Natural killer cell (primary cell): ENCODE results near the gene TMEM87B. TPM values are rescaled to one million over a fixed set of nuclear protein-coding genes. Genes with fewer than 3 reads are reported as not detected.

ENCODE experiments used
- ATAC-seq, 3 donors: fragments of 150-1000 bp in 2 of 3; fragments of 200-7000 bp in 1 of 3; cut with Tn5 transposase; 1 replicate in 1 of 3; 2 replicates in 2 of 3; pipeline ENCODE4 v1.10.0; 2021; ENCODE audit warnings: mild to moderate bottlenecking in 2 of 3, moderate library complexity in 2 of 3
- DNase-seq, 2 donors: peaks; one replicate each; pipeline versions ENCODE4 v3.0.0 to v3.0.0-alpha.2; 2013 to 2021; ENCODE audit warnings: mixed read lengths in 1 of 2
- H3K27ac ChIP-seq: one replicate; pipeline ENCODE4 v1.5.1; 2013; ENCODE audit warnings: mild to moderate bottlenecking, low read length
- H3K27me3 ChIP-seq: one replicate; pipeline ENCODE4 v1.6.1; 2013; ENCODE audit warnings: low read length; ENCODE audit not compliant: control insufficient read depth, insufficient read depth
- H3K36me3 ChIP-seq: one replicate; pipeline ENCODE4 v1.6.1; 2013; ENCODE audit warnings: low read length; ENCODE audit not compliant: control insufficient read depth, insufficient read depth
- H3K4me1 ChIP-seq: one replicate; pipeline ENCODE4 v1.6.1; 2013; ENCODE audit warnings: low read length; ENCODE audit not compliant: control insufficient read depth, insufficient read depth
- H3K4me3 ChIP-seq: one replicate; pipeline ENCODE4 v1.5.1; 2013; ENCODE audit warnings: low read length
- H3K9me3 ChIP-seq: one replicate; pipeline ENCODE4 v1.6.1; 2013; ENCODE audit warnings: low read length; ENCODE audit not compliant: control insufficient read depth, insufficient read depth
- H3K27ac Mint-ChIP-seq, 2 donors: one replicate each; pipeline ENCODE4 v1.8.0; 2022; ENCODE audit warnings: mild to moderate bottlenecking in 2 of 2, mixed read lengths in 2 of 2, moderate library complexity in 1 of 2
- H3K27me3 Mint-ChIP-seq, 2 donors: one replicate each; pipeline ENCODE4 v1.8.0; 2022; ENCODE audit warnings: low read depth in 2 of 2, mixed read lengths in 2 of 2
- H3K36me3 Mint-ChIP-seq: one replicate; pipeline ENCODE4 v1.8.0; 2022; ENCODE audit warnings: mixed read lengths
- H3K4me1 Mint-ChIP-seq, 2 donors: one replicate each; pipeline ENCODE4 v1.8.0; 2022; ENCODE audit warnings: mixed read lengths in 2 of 2
- H3K4me3 Mint-ChIP-seq: one replicate; pipeline ENCODE4 v1.8.0; 2022; ENCODE audit warnings: mild to moderate bottlenecking, moderate library complexity, mixed read lengths
- H3K9me3 Mint-ChIP-seq, 2 donors: one replicate each; pipeline ENCODE4 v1.8.0; 2022; ENCODE audit warnings: mixed read lengths in 2 of 2
- WGBS: methylation state at CpG from one replicate; pipeline ENCODE4 v1.1.7; 2013; ENCODE audit warnings: missing lambda C conversion rate; ENCODE audit not compliant: insufficient coverage; 5-methylcytosine and 5-hydroxymethylcytosine counted together
- intact Hi-C: fragments of 100-400 bp; cut with micrococcal nuclease; formaldehyde crosslinking; loops from one replicate; pipeline ENCODE4 v1.14.2; 2022
- total RNA-seq, 4 donors: library from RNA; stranded (reverse); fragments of 120-200 nt in 1 of 4; gene quantifications; one replicate each; pipeline versions ENCODE4 v1.2.3 to v1.2.4, GENCODE V29; 2013 to 2022
- TF ChIP-seq, protein P1 (sequence below): fragments of 200-600 bp; IDR thresholded peaks from one replicate; pipeline ENCODE4 v1.8.0; 2022; ENCODE audit warnings: antibody characterized with exemption

TMEM87B gene
- total RNA-seq, 3 donors from 2014 or later (not counting 1 experiment from before 2014, with no cell fraction given), result 9.6 to 15.7 (median 13.6) TPM

GRCh38 chr2:112147382-112148168 is 92.5 kb downstream of the TMEM87B start:
- Mint-ChIP-seq H3K9me3 (no peaks in the 10 kb centered on the region), H3K27me3 (peaks cover 8 to 11% of the 10 kb centered on the region in 2 donors), H3K4me1 (no peaks in the 10 kb centered on the region), H3K36me3 (no peaks in the 10 kb centered on the region), H3K4me3 (no peak overlapping the region), H3K27ac (no peak overlapping the region)
- ATAC-seq (no peak), DNase-seq (no peak)
- H3K27me3 ChIP-seq, result no peaks in the 10 kb centered on the region
- 91% methylated on average over 14 of the region's 17 CpGs for WGBS
- H3K36me3 ChIP-seq, result no peaks in the 10 kb centered on the region
- H3K4me3 ChIP-seq, result no peak overlapping the region
- intact Hi-C loops, result no loop called here
- no peaks in the 10 kb centered on the region for H3K4me1 ChIP-seq
- no peak overlapping the region for H3K27ac ChIP-seq
- no peaks in the 10 kb centered on the region for H3K9me3 ChIP-seq
- TF ChIP-seq, protein P1, sequence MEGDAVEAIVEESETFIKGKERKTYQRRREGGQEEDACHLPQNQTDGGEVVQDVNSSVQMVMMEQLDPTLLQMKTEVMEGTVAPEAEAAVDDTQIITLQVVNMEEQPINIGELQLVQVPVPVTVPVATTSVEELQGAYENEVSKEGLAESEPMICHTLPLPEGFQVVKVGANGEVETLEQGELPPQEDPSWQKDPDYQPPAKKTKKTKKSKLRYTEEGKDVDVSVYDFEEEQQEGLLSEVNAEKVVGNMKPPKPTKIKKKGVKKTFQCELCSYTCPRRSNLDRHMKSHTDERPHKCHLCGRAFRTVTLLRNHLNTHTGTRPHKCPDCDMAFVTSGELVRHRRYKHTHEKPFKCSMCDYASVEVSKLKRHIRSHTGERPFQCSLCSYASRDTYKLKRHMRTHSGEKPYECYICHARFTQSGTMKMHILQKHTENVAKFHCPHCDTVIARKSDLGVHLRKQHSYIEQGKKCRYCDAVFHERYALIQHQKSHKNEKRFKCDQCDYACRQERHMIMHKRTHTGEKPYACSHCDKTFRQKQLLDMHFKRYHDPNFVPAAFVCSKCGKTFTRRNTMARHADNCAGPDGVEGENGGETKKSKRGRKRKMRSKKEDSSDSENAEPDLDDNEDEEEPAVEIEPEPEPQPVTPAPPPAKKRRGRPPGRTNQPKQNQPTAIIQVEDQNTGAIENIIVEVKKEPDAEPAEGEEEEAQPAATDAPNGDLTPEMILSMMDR, result no peak

DNA sequence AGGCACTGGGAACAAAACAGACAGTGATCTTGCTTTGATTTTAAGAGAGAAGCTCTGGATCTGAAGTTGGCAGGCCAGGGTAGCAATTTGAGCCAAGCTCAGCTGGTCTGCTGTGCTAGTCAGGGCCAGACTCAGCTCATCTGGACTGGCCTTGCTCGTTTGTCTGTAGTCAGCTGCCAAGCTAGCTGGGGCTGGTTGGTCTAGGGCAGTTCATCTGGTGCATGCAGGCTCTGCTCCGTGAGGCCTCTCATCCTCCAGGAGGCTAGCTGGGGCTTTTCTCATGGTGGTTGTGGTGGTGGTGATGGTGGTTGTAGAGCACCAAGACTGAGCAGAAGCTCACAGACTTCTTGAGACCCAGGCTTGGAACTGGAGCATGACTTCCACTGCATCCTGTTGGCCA is 93.4 kb downstream of the TMEM87B start:
- H3K4me1 Mint-ChIP-seq, result no peaks in the 10 kb centered on the region
- peaks cover 6 to 8% of the 10 kb centered on the region in 2 donors for H3K27me3 Mint-ChIP-seq
- H3K4me1 ChIP-seq, result no peaks in the 10 kb centered on the region
- H3K27me3 ChIP-seq, result no peaks in the 10 kb centered on the region
- no peak overlapping the region for H3K4me3 ChIP-seq
- ATAC-seq, result no peak
- no peak for DNase-seq
- H3K9me3 Mint-ChIP-seq, result no peaks in the 10 kb centered on the region
- H3K27ac Mint-ChIP-seq, result no peak overlapping the region
- 78% methylated on average over 2 of the region's 2 CpGs for WGBS
- TF ChIP-seq, protein P1, result no peak
- intact Hi-C loops, result no loop called here
- no peak overlapping the region for H3K4me3 Mint-ChIP-seq
- H3K27ac ChIP-seq, result no peak overlapping the region
- no peaks in the 10 kb centered on the region for H3K36me3 Mint-ChIP-seq
- H3K36me3 ChIP-seq, result no peaks in the 10 kb centered on the region
- H3K9me3 ChIP-seq, result no peaks in the 10 kb centered on the region

- H3K4me1 Mint-ChIP-seq, result no peaks in the 10 kb centered on the region
- H3K27ac ChIP-seq, result no peak overlapping the region
- WGBS, result 90% methylated on average over 5 of the region's 5 CpGs
- H3K36me3 Mint-ChIP-seq, result no peaks in the 10 kb centered on the region
- no peak overlapping the region for H3K4me3 ChIP-seq
- H3K27me3 Mint-ChIP-seq, result peaks cover 0 to 8% of the 10 kb centered on the region in 2 donors
- no peaks in the 10 kb centered on the region for H3K36me3 ChIP-seq
- no peaks in the 10 kb centered on the region for H3K27me3 ChIP-seq
- no peaks in the 10 kb centered on the region for H3K9me3 Mint-ChIP-seq
- no peaks in the 10 kb centered on the region for H3K9me3 ChIP-seq
- no peaks in the 10 kb centered on the region for H3K4me1 ChIP-seq
- intact Hi-C loops, result no loop called here
- TF ChIP-seq, protein P1, result no peak
- H3K4me3 Mint-ChIP-seq, result no peak overlapping the region
- DNase-seq, result no peak
- no peak overlapping the region for H3K27ac Mint-ChIP-seq
- ATAC-seq, result no peak
Observed at GRCh38 chr2:112149194-112149593, 94.1 kb downstream of the TMEM87B start.
